HepG2 (cell line): ENCODE results near the gene TCAP. TPM values are rescaled to one million over a fixed set of nuclear protein-coding genes. Genes with fewer than 3 reads are reported as not detected.

Source experiments
- ARHGAP35 ChIP-seq: sonication (generic); formaldehyde crosslinking; IDR thresholded peaks from 2 replicates; pipeline ENCODE4 v1.9.0; 2022; ENCODE audit warnings: mild to moderate bottlenecking, inconsistent platforms, moderate library complexity, missing genetic modification reagents, borderline replicate concordance
- DMAP1 ChIP-seq: IDR thresholded peaks from 2 replicates; pipeline ENCODE4 v1.6.1; 2016
- FOXJ3 ChIP-seq: sonication (generic); formaldehyde crosslinking; IDR thresholded peaks from 2 replicates; pipeline ENCODE4 v1.4.0; 2020; ENCODE audit warnings: missing genetic modification reagents, mild to moderate bottlenecking, borderline replicate concordance
- HINFP ChIP-seq: sonication (generic); formaldehyde crosslinking; IDR thresholded peaks from 2 replicates; pipeline ENCODE4 v1.4.0; 2020; ENCODE audit warnings: low read depth, mild to moderate bottlenecking, missing genetic modification reagents
- HNRNPUL1 ChIP-seq: fragments of 200-400 bp; formaldehyde crosslinking; IDR thresholded peaks from 2 replicates; pipeline ENCODE4 v1.6.1; 2017; ENCODE audit warnings: low read depth, mild to moderate bottlenecking, low read length, moderate library complexity
- JARID2 ChIP-seq: sonication (generic); formaldehyde crosslinking; IDR thresholded peaks from 2 replicates; pipeline ENCODE4 v1.8.1; 2023; ENCODE audit warnings: missing genetic modification reagents, inconsistent platforms; ENCODE audit not compliant: insufficient replicate concordance
- REST ChIP-seq, 2 experiments: IDR thresholded peaks; 2 replicates each; pipeline ENCODE4 v1.6.1; 2011 to 2012; ENCODE audit warnings: low read length in 2 of 2, borderline replicate concordance in 1 of 2, low read depth in 1 of 2, mild to moderate bottlenecking in 1 of 2, moderate library complexity in 1 of 2
- ZKSCAN1 ChIP-seq: fragments of 150-350 bp; IDR thresholded peaks from 2 replicates; pipeline ENCODE4 v1.6.1; 2014; ENCODE audit warnings: low read length
- ZNF317 ChIP-seq: sonication (generic); formaldehyde crosslinking; IDR thresholded peaks from 2 replicates; pipeline ENCODE4 v1.5.0; 2020; ENCODE audit warnings: mild to moderate bottlenecking, missing genetic modification reagents
- ZNF513 ChIP-seq: sonication (generic); formaldehyde crosslinking; conservative IDR thresholded peaks from 2 replicates; pipeline ENCODE4 v1.5.0; 2020; ENCODE audit warnings: missing genetic modification reagents
- ZNF567 ChIP-seq: sonication (generic); formaldehyde crosslinking; IDR thresholded peaks from 2 replicates; pipeline ENCODE4 v1.8.1; 2023; ENCODE audit warnings: mild to moderate bottlenecking, missing genetic modification reagents, borderline replicate concordance
- ZNF691 ChIP-seq: sonication (generic); formaldehyde crosslinking; IDR thresholded peaks from 2 replicates; pipeline ENCODE4 v1.4.0; 2020; ENCODE audit warnings: missing genetic modification reagents, low read depth, mild to moderate bottlenecking, borderline replicate concordance
- polyA plus RNA-seq, 8 experiments: library from polyadenylated mRNA; depleted of rRNA in 3 of 8; stranded (reverse) in 7 of 8; unstranded in 1 of 8; fragments of >200 nt; fragmentation: Illumina TruSeq in 4 of 8; extraction: Trizol in 4 of 8; gene quantifications; 2 replicates each; pipeline versions ENCODE4 v1.2.1 to v1.2.3, GENCODE V29; 2011 to 2016; ENCODE audit warnings: low read depth in 4 of 8, missing spikeins in 1 of 8, mixed read lengths in 1 of 8; ENCODE audit not compliant: insufficient read depth in 1 of 8
- total RNA-seq, 5 experiments: library from RNA; depleted of rRNA; stranded (reverse); fragments of >200 nt; fragmentation: Illumina TruSeq; extraction: Trizol; gene quantifications; 2 replicates each; pipeline ENCODE4 v1.2.3, GENCODE V29; 2016; ENCODE audit warnings: low read depth in 1 of 5
- TF ChIP-seq, protein P1 (sequence below): IDR thresholded peaks from 2 replicates; pipeline ENCODE4 v1.6.1; 2016; ENCODE audit warnings: low read depth, missing genetic modification reagents, missing compliant biosample characterization

Gene TCAP
- total and polyA plus RNA-seq, 2 of the 13 experiments (the other 11 are each of a cell fraction or from before 2014, with no cell fraction given), result 0.24 to 0.65 TPM

GRCh38 chr17:39687546-39688474 is 22.7 kb downstream of the TCAP start, which contains the start of gene PGAP3 (continued):
- TF ChIP-seq, protein P1, sequence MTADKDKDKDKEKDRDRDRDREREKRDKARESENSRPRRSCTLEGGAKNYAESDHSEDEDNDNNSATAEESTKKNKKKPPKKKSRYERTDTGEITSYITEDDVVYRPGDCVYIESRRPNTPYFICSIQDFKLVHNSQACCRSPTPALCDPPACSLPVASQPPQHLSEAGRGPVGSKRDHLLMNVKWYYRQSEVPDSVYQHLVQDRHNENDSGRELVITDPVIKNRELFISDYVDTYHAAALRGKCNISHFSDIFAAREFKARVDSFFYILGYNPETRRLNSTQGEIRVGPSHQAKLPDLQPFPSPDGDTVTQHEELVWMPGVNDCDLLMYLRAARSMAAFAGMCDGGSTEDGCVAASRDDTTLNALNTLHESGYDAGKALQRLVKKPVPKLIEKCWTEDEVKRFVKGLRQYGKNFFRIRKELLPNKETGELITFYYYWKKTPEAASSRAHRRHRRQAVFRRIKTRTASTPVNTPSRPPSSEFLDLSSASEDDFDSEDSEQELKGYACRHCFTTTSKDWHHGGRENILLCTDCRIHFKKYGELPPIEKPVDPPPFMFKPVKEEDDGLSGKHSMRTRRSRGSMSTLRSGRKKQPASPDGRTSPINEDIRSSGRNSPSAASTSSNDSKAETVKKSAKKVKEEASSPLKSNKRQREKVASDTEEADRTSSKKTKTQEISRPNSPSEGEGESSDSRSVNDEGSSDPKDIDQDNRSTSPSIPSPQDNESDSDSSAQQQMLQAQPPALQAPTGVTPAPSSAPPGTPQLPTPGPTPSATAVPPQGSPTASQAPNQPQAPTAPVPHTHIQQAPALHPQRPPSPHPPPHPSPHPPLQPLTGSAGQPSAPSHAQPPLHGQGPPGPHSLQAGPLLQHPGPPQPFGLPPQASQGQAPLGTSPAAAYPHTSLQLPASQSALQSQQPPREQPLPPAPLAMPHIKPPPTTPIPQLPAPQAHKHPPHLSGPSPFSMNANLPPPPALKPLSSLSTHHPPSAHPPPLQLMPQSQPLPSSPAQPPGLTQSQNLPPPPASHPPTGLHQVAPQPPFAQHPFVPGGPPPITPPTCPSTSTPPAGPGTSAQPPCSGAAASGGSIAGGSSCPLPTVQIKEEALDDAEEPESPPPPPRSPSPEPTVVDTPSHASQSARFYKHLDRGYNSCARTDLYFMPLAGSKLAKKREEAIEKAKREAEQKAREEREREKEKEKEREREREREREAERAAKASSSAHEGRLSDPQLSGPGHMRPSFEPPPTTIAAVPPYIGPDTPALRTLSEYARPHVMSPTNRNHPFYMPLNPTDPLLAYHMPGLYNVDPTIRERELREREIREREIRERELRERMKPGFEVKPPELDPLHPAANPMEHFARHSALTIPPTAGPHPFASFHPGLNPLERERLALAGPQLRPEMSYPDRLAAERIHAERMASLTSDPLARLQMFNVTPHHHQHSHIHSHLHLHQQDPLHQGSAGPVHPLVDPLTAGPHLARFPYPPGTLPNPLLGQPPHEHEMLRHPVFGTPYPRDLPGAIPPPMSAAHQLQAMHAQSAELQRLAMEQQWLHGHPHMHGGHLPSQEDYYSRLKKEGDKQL (CRISPR knock-in tag), result peak; percentile 66
- TF ChIP-seq ZNF513 (CRISPR knock-in tag) (no peak), HNRNPUL1 (no peak), HINFP (CRISPR knock-in tag) (peak; percentile 68; the same call in 1 of the 2 replicates), ZNF691 (CRISPR knock-in tag) (0 out of 2 replicates have a peak, but pooled peaks have one; percentile 24), ZNF567 (CRISPR knock-in tag) (no peak), REST (IDR thresholded peaks at IDR 0.05; ENCODE audit: borderline replicate concordance in 1 of 2, low read depth in 1 of 2, low read length in 2 of 2) (peak in 1 of 2 experiments; percentile 61; a peak in 1 of 4 replicates), FOXJ3 (CRISPR knock-in tag) (peak; percentile 62; the same call in 1 of the 2 replicates), DMAP1 (peak; percentile 55; the same call in 1 of the 2 replicates), ZKSCAN1 (no peak), JARID2 (peak; percentile 87), ARHGAP35 (CRISPR knock-in tag) (no peak), ZNF317 (CRISPR knock-in tag) (no peak)
